CD4-positive, alpha-beta T cell treated with Interleukin-17A for 1 hour (primary cell): ENCODE results near the gene ADAM19.

Experiments used
- DNase-seq: peaks from one replicate; pipeline ENCODE4 v3.0.0-alpha.2; 2020

ADAM19 gene

GRCh38 chr5:157561110-157561509, 14.5 kb downstream of the ADAM19 start:
- DNase-seq = no peak

DNA sequence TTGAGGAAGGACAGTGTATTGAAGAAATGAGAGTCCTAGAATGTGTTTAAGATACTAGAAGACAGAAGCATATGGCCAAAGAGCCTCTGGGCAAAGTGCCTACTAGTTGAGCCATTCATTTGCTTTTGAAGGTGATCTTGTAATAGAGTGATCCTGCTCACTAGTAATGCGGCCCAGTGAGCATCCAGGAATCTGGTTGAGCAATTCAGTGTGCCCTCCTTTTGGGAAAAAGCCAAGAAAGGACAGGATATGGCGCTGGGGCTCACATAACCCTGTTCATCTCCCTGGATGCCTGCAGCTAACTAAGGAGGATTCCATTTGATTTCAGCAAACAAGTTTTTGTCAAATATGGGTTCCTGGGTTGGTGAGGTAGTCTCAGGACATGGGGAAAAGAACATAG, 16.3 kb downstream of the ADAM19 start:
- DNase-seq = no peak

GRCh38 chr5:157558681-157559080, 16.9 kb downstream of the ADAM19 start:
- DNase-seq = no peak

- no peak for DNase-seq
These were observed 17.5 kb downstream of the ADAM19 start for GRCh38 chr5:157558041-157558595.

DNA sequence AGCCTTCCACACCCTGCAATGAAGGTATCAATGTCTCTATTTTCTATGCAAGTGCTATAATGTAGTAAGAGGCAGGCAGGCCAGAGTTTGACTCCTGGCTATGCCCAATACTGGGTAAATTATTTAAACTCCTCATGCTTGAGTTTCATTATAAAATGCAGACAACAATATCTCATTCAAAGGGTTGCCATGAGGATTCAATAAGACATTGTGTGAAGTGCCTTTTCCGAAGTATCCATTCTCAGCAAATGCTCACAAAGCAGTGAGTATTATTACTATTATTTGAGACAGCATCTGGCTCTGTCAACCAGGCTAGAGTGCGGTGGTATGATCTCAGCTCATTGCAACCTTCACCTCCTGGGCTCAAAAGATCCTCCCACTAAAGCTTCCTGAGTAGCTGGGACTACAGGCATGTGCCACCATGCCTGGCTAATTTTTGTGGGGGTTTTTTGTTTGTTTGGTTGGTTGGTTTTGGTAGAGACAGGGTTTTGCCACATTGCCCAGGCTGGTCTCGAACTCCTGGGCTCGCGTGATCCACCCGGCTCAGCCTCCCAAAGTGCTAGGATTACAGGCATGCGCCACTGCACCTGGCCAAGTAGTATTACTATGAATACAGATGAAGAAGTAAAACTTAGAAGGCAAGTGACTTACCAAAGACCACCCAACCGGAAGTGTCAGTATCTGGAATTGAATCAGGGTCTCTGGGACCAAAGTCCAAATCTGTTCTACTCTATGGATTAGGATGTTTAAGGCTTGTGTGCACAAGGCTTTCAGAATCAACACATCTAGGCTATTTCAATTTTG, 18.8 kb downstream of the ADAM19 start:
- DNase-seq = no peak

DNA sequence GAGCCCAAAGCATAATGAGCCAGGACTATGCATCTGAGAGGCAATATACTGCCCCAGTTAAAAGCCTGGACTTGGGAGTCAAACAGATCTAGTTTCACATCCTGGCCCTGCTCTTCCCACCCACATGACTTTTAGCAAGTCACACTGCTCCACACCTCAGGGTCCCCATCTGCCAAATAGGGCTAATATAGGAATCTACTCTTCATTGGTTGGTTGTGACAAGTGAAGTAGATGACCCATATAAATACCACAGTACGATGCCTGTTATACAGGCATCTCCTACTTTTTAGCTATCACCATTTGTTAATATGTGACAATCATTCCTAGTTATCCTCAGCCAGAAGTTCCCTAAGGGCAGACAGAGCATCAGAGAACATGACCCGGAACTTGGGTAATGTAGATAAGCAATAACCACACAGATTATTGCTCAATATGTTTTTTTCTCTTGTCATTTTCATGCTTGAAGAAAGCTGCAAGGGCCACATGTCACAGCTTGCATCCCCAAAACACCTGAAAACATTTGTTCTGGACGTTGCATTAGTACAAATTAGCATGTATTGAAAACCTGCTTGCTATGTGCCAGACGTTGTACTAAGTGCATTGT, 20.4 kb downstream of the ADAM19 start:
- no peak for DNase-seq

GRCh38 chr5:157554179-157555036, 21.2 kb downstream of the ADAM19 start:
- DNase-seq = no peak

GRCh38 chr5:157552650-157553049, 22.9 kb downstream of the ADAM19 start:
- no peak for DNase-seq

- no peak for DNase-seq
These were observed 24.9 kb downstream of the ADAM19 start for GRCh38 chr5:157550663-157551062.

- no peak for DNase-seq
These were observed 25.5 kb downstream of the ADAM19 start for GRCh38 chr5:157549954-157550549.

DNA sequence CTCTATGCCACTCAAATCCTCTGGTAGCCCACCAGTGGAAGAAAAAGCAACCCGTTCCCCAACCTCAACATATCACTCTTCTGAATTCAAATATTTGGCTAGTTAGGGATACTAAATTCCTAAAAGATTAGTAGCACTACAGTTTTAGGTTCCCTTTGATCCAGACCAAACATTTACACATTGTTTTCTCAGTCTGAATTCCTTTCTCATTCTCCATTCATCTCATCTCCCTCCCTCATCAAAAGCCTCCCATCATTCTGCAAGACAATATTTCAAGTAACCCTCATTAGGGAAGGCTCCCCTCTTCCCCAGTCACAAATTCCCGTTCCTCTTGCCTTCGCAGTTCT, 26.3 kb downstream of the ADAM19 start:
- no peak for DNase-seq

DNA sequence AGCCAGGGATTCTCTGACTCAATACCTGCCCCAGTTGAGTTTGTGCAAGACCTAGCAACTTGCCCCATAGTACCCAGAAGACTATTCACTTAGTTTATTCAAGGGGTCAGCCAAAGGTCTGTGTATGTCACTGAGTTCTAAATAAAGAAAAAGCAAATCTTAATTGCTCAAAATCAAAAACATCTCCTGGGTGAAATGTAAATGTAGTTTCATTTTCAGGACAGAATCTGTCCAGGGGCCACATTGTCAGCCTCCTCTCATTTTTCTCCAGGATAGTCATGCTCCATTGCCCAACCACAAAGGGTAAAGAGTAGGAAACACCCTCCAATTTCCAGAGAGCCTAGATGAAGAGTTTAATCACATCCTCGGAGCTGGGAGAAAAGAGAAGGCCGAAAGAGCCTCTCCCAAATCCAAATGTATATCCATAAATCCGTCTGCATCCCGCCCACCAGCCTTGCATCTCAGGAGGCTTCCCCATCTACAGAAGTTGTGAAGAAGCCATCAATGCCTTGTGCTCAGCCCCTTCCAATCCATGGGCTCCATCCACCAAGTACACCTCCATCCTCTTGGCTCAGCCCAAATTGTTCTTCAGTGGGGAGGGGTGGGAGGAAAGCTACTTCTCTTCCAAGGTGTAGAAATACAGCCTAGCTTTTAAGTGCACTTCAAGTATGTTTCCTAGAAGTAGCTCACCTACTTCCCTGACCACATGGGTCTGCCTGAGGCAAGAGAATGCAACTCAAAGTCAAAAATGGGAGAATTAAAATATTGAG, 26.9 kb downstream of the ADAM19 start:
- DNase-seq = no peak

DNA sequence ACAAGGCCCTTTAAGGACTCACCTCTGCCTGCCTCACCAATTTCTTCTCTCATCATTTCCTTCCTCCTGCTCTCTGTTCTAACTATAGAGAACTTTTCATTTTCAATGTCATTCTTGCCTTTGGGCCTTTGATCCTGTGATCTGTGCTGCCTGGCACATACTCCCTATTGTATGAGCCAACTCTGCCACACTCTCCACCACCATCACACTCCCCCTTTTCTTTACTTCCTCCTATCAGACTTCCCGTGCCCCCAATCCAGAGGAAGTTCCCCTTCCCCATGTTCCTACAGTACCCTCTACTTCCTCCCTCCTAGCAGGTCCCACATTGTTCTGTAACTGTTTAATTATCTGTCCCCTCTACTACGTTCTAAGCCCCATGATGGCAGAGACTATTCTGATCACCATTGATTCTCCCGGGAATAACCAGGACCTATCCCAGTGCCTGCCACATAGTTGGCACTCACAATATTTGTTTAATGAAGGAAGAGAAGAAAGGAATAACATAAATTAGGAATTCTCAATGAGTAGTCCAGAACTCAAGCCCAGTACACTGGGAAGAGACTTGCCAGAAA, 27.5 kb downstream of the ADAM19 start:
- DNase-seq = no peak

GRCh38 chr5:157546456-157547100, 29.0 kb downstream of the ADAM19 start:
- no peak for DNase-seq

GRCh38 chr5:157545610-157546310, 29.8 kb downstream of the ADAM19 start:
- DNase-seq = no peak

DNA sequence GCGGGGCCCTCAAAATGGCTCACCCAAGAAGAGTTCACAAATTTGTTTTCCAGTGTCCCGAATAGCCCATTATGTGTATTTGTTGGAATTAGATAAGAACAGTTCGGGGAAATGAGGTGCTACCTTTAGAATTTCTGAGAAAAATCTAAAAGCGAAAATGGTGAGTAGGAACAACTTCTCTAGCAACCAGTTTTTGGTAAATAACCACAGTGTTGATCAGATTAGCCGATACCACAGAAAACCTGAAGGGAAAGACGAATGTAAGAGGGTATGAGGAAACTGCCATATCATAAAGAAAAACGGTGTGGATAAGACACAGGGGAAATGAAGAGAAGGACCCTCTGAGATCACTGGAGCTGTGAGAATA, 31.0 kb downstream of the ADAM19 start:
- peak; percentile 67 for DNase-seq

DNA sequence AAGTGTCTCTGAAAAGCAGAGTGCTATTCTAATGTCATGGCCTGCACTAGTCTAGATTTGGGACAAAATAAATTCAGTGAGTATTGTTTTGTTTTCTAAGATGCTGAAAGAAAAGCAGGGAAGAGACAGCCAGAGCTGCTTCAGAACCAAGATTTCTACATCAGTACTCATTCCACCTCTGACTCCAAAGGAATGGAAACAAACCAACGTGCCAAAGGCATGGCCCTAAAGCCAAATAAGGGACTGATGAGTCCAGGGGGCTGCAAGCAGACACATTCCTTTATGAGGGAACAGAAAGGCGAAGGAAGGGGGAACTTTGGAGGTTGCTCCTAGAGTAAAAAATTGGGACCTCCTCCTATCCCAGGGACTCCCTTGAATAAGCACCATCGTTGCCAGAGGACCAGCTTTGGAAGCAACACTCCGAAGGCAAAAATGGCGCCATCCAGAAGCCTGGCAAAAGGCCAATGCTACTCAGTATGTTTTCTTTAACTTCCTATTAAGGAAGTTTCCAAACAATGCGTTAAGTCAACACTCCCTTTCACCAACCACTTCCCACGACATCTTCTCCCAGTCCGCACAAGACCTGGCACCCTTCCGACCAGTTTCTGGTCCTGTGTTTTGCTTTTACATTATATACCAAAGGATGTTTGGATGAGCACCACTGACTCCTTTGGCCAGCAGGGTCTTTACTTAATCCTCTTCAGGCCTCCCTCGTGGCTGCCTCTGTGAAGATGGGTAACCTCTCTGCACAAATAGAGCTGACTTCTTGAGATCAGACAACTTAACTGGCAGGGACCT, 31.6 kb downstream of the ADAM19 start:
- DNase-seq = peak; percentile 16

DNA sequence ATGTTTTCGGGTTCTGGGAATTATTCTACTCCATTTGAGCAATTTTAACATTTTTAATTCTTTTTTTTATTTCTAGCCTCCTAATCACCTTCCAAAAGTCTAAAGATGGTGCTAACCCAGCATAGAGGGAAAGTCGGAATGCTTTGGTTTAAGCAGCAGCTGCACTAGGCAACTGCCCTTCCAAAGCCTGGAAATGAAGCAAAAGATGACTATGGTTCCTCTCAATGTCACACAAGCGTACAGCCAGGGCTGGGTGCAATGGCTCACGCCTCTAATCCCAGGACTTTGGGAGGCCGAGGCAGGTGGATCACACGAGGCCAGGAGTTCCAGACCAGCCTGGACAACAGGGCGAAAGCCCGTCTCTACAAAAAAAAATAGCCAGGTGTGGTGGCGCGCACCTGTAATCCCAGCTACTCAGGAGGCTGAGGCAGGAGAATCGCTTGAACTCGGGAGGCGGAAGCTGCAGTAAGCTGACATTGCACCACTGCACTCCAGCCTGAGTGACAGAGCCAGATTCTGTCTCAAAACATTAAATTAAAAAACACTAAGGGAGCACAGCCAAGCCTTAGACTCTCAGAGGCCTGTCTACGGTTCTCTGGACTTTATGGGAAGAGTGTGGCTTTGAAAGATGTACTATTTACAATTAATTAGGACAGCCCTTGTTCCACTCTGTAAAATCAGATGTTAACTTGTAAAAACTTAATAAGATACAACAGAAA, 33.1 kb downstream of the ADAM19 start:
- DNase-seq = no peak

DNA sequence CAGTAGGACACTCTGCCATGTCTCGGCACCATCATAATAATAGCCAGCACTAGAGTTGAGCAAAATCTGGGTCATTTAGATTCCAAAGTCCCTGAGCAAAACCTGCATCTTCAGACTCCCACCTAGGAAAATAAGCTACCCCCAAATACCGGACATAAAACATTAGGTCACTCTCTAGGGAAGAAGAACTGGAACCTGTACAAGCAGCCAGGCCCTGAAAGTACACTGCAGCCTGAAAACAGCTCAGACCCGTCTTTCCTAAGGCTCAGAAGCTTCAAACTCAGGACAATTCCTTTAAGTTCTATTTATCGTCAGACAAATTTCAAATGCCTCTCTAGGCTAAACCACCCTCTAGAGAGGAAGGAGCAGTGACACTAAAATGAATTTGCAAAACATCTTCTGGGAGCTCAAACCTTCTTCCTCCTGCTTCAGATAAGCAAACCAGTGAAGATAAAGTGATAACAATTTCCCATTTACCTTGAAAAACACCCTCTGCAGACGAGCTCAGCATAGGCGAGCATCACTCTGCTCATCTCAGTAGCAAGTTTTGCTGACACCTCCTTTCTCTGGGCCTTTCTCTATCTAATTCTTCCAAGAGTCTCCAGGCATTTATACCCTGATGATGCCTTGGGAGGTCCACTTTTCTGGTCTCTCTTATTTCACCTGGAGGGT, 34.0 kb downstream of the ADAM19 start:
- DNase-seq = peak; percentile 59
